HG02973 (cell line): Measurements from ENCODE around the gene TMEM109.
A peak's percentile ranks its signal among the peaks of the same experiment; 100 is the strongest.

ENCODE experiments used
- ATAC-seq: cut with Tn5 transposase; IDR thresholded peaks from one replicate; pipeline ENCODE4 v1.9.1; 2021; ENCODE audit warnings: moderate library complexity; ENCODE audit not compliant: unreplicated experiment

TMEM109 gene, protein sequence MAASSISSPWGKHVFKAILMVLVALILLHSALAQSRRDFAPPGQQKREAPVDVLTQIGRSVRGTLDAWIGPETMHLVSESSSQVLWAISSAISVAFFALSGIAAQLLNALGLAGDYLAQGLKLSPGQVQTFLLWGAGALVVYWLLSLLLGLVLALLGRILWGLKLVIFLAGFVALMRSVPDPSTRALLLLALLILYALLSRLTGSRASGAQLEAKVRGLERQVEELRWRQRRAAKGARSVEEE

DNA sequence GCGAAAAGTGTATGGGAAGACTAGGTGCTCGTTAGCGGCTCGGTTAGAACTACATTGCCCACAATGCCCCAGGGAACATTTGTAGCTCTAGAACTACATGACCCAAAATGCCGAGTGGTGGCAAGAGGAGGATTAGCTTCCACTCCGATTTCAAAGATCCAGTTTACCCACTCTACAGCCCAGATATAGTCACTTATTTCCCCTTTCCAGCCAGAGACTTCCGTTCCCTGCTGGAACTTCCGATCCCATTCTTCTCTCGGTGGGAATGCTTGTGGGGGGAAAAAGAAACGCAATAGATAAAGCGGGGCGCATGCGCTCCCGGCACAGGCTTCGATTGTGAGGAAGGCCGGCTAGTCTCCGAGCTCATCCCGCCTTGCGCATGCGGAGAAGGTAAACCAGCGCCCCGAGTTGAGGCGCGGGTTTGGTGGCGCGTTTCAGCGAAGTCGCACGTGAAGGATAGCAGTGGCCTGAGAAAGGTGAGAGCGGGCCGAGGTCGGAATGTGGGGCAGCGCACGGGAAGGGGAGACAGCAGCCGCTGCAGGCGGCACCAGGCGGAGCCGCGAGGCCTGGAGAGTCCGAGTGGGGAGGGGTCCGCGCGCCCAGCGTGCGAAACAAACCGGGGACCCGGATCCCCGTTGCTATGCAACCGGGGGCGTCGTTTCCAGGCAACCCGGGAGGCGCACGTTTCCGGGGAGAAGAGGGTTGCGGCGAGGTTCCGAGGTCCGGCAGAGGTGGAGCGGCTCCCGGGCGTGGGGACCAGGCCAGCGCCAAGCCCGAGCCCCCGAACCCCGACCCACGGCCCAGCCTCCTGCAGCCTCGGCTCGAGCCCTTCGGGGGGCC lies at the start of gene TMEM109:
TSS of gene TMEM109 (plus strand) at position 366 of the 840 bp plus-strand sequence. CDS start 5,536 bp downstream, outside the sequence.
- peak; percentile 44 for ATAC-seq

- no peak for ATAC-seq
Observed at GRCh38 chr11:60864856-60865513, 49.0 kb upstream of the TMEM109 start.

DNA sequence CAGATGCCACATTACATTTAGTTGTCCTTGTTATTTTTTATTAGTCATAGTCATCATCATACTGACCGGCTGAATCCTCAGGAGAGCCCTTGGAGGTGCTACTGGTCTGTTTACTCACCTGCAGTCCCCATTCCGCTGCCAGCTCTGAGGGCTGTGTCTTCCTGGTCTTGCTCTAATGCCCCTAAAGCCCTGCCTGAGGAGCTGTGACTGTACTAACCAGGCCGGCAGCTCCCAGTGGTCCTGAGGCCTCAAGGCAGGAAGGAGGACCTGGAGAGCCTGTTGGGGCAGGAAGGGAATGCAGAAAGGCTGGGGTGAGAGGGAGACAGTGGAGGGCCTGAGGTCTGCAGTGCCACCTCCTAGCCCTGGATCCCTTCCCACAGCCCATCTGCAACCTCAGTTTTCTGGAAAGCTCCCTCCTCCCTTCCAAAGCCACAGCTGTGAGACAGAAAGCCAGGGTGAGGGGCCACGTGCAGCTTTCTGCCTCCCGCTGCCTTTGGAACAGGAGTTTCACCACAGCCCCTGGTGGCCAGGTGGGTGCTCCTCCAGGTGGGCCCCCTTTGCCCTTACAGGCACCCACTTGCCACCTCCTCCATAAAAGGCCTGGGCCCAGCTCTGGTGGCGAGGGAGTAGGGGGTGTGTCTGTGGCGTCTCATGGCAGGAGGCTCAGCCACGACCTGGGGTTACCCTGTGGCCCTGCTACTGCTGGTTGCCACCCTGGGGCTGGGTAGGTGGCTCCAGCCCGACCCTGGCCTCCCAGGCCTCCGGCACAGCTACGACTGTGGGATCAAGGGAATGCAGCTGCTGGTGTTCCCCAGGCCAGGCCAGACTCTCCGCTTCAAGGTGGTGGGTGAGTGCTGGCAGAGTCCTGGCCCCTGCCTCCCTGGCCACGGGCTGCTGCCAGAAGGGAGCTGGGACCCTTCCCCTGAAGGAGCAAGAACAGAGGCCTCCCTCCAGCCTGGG lies 46.8 kb upstream of the TMEM109 start, which contains the start of gene ZP1:
TSS of gene ZP1 (plus strand) at position 632 of the 960 bp plus-strand sequence. CDS start at position 652, 20 bp downstream.
- no peak for ATAC-seq

DNA sequence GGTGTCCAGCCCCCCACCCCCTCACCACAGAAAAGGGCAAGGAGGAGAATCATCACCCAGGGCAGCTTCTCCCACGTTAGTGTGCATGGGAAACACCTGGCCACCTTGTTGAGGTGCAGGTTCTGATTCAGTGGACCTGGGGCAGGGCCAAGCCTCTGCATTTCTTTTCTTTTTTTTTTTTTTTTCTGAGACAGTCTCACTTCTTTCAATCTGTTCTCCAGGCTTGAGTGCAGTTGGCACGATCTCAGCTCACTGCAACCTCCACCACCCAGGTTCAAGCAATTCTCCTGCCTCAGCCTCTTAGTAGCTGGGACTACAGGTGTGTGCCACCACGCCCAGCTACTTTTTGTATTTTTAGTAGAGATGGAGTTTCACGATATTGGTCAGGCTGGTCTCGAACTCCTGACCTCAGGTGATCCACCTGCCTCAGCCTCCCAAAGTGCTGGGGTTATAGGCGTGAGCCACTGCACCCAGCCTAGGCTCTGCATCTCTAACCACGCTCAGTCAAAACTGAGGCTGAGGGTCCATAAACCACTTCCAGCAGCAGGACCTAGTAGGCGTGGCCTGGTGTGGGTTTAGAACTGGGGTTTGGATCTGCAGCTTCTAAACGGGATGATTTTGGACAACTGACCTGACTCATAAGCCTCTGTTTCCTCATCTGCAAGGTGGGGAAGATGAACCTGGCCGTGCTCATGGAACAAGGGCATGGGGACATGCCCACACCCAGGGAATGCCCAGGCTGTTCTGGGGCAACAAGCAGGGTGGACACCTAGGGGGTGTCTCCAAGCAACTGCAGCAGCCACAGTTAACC lies 45.9 kb upstream of the TMEM109 start:
- no peak for ATAC-seq

- ATAC-seq = no peak
Observed at GRCh38 chr11:60868682-60869450, 45.1 kb upstream of the TMEM109 start.

GRCh38 chr11:60869451-60869825 lies 44.5 kb upstream of the TMEM109 start:
- ATAC-seq = no peak

- ATAC-seq = no peak
Observed at GRCh38 chr11:60870276-60870675, 43.7 kb upstream of the TMEM109 start.

DNA sequence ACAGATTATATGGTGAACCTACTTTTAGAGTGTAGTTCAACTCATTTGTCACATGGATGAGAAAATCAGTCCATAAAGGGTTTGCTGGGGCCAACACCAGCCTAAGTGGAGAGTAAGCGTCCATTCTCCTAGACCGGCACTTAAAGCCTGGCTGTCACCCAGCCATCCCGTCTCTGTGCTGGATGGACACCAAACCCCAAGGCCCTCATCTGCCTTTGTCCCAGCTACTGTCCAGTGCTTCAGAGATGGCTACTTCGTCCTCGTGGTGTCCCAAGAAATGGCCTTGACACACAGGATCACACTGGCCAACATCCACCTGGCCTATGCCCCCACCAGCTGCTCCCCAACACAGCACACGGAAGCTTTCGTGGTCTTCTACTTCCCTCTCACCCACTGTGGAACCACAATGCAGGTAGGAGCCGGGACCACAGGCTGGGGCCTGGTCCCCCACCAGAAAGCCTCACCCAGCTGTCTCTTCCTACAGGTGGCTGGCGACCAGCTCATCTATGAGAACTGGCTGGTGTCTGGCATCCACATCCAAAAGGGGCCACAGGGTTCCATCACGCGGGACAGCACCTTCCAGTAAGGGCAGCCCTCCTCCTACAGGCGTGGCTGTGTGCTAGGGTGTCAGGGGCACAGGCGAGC lies 43.1 kb upstream of the TMEM109 start:
- ATAC-seq = no peak

DNA sequence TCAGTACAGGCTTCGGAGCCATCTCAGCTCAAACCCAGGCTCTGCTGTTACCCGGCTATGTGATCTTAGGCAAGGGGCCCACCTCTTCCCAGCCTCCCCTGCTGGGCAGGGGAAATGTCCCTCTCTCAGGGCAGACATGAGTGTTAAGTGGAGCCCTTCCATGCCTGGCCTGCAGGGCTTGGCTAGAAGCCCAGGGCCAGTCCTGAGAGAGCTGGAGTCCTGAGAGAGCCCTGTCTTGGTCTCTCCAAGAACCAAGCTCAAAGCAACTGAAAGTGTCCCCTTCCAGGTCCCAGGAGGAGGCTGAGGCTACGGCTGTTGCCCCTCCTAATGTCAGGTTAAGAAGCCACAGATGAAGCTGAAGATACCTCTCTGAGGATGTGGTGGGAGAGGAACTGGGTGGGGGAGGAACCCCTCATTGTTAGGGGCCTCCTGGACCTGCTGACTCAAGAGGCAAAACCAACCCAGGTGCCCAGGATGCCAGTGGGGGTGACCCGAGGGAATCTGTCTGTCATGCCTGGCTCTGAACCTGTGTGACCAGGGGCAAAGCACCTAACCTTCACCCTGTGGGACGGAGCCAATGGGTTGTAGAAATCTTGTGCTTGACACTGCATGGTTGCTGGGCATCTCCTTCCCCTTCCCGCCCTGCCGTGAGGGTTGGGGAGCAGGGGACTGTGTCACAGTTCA lies 42.4 kb upstream of the TMEM109 start:
- ATAC-seq = no peak

GRCh38 chr11:60872124-60872960 lies 41.6 kb upstream of the TMEM109 start:
- ATAC-seq = no peak

GRCh38 chr11:60872961-60873524 lies 40.9 kb upstream of the TMEM109 start:
- ATAC-seq = no peak

DNA sequence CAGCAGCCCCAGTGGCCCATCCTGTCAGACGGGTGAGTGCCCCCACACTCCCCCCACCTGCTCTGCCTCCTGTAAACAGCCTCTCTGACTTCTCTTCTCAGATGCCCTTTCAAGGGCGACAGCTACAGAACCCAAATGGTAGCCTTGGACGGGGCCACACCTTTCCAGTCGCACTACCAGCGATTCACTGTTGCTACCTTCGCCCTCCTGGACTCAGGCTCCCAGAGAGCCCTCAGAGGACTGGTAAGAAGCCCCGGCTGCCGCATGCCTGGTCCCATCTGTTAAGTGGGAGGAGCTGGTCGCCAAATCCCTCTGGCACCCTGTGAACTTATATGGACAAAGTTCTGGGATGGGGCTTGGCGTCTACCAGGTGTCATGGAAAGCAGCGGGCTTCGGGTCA lies 40.4 kb upstream of the TMEM109 start:
- ATAC-seq = no peak

- no peak for ATAC-seq
Observed at GRCh38 chr11:60874421-60875365, 39.3 kb upstream of the TMEM109 start.

DNA sequence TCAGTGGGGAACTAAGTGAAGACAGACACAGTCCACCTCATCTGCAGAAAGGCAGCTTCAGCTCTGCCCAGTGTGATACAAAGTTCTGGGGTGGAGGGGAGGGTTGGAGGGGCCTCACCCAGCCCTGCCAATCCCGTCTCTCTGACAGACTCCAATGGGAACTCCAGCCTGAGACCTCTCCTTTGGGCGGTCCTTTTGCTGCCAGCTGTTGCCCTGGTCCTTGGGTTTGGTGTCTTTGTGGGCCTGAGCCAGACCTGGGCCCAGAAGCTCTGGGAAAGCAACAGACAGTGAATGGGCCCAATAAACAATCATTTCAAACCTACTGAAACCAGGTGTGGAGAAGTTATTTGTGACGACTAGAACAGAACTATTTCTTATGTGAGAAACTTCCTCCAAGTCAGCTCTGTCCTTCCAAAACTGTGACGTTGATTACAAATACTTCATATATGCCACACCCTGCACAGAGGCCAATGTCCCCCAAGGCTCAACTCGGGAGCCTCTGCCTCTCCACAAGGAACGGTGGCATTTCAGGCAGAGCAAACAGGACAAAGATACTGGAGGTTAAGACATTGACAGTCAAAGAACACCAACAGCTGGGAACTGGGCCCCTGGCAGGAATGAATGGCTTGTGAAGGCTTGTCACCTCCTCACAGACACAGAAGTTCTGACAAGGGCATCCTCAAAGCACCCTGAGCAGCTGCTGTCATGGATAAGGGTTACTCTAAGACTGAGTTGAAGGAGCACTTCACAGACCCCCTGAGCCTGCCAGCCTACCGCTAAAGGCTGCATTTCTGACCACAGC lies 38.4 kb upstream of the TMEM109 start:
- no peak for ATAC-seq

DNA sequence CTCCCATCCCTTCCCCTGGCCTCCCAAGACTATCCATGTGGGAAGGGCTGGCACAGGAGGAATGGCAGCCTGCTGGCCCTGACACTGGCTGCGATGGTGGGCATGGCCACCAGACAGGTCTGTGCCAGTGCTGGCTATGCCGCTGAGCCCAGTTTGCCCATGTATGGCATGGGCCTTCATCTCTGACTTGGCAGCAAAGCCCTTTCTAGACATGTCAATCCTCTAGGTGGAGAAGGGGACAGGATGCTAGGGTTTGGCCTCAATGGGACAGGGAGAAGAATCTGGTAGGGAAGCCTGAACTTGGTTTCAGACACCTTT lies 37.8 kb upstream of the TMEM109 start:
- no peak for ATAC-seq
